ENCODE measurements around the gene RAB33A.

GRCh38 chrX:130184857-130185256, 13.1 kb downstream of the RAB33A start:
- TF ChIP-seq EGR1 (IDR thresholded peaks at IDR 0.05) (no peak), TEAD4 (IDR thresholded peaks at IDR 0.05) (no peak), CEBPB (IDR thresholded peaks at IDR 0.05) (no peak)

All from Ishikawa (cell line).